ENCODE data around the gene GRM3.

- no peak for TF ChIP-seq CTCF (IDR thresholded peaks at IDR 0.05; ENCODE audit: insufficient read depth, low read length)
- TF ChIP-seq SPI1 (IDR thresholded peaks at IDR 0.05; ENCODE audit: borderline replicate concordance, low read depth), result no peak
- no peak for TF ChIP-seq POLR2AphosphoS5 (IDR thresholded peaks at IDR 0.05; ENCODE audit: low read depth)
- no peak for TF ChIP-seq GABPA (IDR thresholded peaks at IDR 0.05; ENCODE audit: low read depth)
- TF ChIP-seq, protein P1, sequence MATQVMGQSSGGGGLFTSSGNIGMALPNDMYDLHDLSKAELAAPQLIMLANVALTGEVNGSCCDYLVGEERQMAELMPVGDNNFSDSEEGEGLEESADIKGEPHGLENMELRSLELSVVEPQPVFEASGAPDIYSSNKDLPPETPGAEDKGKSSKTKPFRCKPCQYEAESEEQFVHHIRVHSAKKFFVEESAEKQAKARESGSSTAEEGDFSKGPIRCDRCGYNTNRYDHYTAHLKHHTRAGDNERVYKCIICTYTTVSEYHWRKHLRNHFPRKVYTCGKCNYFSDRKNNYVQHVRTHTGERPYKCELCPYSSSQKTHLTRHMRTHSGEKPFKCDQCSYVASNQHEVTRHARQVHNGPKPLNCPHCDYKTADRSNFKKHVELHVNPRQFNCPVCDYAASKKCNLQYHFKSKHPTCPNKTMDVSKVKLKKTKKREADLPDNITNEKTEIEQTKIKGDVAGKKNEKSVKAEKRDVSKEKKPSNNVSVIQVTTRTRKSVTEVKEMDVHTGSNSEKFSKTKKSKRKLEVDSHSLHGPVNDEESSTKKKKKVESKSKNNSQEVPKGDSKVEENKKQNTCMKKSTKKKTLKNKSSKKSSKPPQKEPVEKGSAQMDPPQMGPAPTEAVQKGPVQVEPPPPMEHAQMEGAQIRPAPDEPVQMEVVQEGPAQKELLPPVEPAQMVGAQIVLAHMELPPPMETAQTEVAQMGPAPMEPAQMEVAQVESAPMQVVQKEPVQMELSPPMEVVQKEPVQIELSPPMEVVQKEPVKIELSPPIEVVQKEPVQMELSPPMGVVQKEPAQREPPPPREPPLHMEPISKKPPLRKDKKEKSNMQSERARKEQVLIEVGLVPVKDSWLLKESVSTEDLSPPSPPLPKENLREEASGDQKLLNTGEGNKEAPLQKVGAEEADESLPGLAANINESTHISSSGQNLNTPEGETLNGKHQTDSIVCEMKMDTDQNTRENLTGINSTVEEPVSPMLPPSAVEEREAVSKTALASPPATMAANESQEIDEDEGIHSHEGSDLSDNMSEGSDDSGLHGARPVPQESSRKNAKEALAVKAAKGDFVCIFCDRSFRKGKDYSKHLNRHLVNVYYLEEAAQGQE (IDR thresholded peaks at IDR 0.05; ENCODE audit: insufficient replicate concordance, low read depth), result no peak
Measured at GRCh38 chr7:86760236-86760635, 116.5 kb downstream of the GRM3 start.
